HG02571 (cell line): Measurements from ENCODE around the gene HOXA6.

Source experiments
- ATAC-seq: cut with Tn5 transposase; IDR thresholded peaks from one replicate; pipeline ENCODE4 v1.9.1; 2021; ENCODE audit warnings: mild to moderate bottlenecking, moderate library complexity; ENCODE audit not compliant: unreplicated experiment

Gene HOXA6

DNA sequence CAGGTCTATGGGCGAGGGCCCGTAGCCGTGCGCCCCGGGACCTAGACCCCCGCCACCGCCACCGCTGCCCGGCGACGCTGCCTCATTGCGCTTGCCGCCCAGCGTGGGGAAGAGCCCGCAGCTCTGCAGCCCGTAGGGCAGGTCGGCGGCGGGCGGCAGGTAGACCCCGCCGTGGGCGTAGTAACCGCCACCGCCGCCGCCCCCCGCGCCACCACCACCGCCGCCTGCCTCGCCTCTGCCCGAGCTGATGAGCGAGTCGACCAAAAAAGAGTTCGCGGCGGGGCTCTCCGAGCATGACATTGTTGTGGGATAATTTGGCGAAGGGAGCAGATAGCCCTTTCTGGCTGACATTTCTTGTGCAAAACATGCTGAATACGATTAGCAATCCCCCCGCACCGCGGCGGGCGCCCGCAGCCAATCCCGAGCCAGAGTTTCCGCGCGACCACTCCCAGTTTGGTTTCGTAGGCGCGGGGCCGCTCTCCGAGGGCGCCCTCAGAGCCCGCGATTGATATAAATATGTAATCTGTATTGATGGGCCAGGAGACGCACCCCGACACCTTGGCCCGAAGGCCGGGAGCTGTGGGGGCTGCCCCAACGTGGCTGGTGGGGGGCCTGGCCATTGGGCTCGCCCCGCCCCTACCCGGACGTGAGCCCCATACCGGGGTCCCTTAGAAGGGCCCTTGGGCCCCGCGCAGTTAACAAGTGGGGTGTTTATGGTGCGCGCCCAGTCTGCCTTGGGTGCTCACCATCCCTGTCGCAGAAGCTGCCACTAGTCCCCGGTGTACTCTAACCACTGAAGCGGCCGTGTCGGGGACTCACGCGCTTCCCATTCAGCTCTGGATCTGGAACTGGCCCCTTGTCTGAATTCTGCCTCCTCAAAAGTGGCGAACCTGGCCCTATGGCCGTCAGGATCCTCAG, 26.6 kb upstream of the HOXA6 start, which contains the start of gene HOXA10:
HOXA10 (minus strand) TSS at position 365 of the 918 bp plus-strand sequence; CDS start at position 351, 14 bp downstream.
- no peak for ATAC-seq

DNA sequence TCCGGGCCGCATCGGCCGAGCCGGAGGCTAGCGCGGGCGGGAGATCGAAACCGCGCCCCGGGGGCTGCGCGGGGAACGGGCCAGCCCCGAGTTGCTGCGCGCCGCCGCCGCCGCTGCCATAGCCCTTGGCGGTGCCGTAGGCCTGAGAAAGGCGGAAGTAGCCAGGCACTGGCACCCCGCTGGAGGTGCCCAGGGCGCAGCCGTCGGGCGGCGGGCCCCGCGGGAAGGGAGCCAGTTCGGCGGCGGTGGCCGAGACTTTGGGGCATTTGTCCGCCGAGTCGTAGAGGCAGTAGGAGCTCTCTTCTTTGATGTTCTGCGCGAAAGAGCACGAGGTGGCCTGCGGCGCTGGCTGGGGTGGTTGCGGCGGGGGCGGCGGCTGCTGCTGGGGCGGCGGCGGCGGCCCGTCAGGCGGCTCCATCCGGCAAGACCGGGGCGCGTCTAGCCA, 26.0 kb upstream of the HOXA6 start:
- ATAC-seq: no peak

DNA sequence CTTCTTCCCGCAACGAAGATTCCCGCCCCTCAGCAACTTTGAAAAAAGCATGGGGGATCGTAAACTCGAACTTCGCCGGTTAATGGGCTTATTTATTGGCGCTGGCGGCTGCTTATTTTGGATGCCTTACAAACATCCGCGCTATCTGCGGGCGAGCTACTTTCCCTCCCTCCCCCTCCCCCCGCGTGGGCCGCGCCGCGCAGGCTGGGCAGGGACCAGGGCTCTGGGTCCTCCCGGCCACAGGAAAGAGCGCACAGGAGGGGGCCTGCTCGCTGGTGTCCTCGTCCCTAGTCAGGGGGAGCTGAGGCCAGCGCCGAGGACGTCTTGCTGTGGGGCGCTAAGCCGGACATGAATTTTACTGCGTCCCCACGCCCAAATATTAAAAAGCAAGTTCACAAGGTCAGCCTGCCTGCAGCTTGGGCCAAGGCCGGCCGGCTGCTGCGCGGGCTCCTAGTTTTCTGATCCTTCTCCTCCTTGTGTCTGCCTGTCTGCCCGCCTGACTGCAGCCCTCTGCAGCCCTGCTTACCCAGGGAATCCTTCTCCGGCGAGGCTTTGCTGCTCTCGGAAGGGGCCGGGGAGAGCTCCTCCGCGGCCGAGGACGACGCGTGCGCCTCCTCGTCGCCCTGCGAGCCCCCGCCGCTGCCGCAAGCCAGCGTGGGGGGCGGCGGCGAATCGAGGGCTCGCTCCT, 25.4 kb upstream of the HOXA6 start:
- ATAC-seq: no peak

GRCh38 chr7:27172315-27172774, 24.8 kb upstream of the HOXA6 start:
- no peak for ATAC-seq

- no peak for ATAC-seq
Observed at GRCh38 chr7:27171637-27172314, 24.2 kb upstream of the HOXA6 start.

DNA sequence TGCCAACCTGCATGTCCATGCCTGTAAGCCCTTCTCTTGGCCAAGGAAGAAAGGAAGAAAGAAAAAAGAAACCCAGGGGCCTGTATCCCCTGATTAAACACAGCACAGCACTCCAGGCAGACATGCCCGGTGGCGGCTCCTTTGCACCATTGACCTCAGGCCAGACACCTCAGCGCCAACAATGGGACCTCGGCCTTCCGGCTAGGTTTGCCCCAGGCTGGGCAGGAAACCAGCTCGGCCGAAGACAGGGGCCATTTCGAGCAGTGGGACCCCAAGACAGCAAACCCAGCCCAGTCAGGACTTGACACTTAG, 23.7 kb upstream of the HOXA6 start:
- no peak for ATAC-seq

- ATAC-seq: no peak
Observed at GRCh38 chr7:27170426-27171324, 23.1 kb upstream of the HOXA6 start.

DNA sequence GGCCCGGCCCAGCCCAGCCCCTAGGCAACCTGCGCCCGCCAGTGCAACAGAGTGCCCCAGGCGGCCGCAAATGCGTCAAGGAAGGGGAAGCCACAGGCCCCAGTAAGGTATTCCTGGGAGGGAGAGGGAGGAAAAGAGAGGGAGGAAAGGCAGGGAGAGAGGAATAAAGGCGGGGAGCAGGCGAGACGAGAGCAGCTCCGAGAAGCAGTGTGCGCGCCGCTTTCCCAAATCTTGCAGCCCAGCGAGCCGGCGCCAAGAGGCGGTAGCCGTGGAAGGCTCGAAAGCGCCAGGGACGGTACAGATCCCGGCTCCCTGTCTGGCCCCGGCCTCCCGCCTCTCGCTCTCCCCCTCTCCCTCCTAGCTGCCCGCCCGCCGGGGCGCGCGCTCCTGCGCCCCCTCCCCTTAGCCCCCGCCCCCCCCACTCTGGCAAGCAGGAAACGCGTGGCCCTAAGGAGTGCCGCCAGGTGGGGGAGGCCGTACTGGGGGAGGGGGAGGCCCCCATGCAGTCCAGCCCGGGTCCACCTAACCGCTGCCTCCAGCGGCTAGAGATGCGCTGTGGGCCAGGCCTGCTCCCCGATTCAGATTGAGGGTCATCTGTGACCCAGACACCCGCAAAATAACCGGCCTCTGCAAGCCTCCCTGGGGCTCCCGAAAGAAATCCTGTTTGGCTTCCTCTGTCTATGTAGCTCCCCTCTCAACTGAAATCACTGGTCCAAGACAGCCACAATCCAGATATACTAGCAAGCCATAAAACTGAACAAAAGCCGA, 22.3 kb upstream of the HOXA6 start:
- ATAC-seq: no peak

DNA sequence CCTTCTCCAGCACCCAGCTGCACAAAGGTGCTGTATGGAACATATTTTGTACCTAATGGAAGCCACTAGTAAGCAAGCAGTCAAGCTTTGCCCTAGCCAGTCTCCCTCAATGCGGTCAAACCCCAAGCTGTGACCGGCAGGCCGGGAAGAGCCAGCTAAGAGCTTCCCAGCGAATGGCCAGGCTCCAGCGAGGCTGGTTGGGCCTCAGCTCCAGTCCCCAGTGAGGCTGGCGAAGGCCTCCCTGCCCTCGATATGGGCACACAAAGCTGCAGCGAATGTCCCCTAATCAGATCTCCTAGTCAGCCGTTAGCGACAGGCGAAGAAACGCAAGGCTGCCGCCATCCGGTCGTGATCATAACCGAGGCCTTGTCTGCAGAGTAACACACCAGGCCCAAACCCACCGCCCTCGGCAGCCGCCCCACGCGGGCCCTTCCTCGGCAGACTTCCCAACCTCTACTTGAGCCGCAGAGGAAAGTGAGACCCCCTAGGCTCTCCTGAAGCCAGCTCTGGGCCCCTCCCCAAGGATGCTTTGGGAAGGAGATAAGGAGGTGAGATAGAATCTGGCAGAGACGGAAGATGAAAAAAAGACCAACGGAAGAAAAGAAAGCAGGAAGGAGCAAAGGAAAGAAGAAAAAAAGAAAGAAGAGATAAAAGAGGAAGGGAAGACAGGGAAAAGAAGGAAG, 20.8 kb upstream of the HOXA6 start:
- no peak for ATAC-seq

DNA sequence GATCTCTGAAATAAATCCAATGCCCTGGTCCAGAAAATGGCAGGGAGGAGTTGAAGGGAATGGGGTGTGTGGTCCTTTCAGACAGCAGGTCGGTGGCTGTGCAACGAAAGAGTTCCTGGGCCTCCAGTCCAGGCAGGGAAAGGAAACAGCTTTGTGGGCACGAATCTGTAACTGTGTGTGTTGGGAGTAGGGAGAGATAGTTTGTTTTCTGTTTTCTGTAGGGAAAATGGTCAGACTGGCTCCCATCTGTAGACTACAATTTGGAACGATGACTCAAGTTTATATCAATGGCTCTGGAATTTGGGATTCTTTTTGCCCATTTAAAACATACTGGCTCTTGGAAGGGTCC, 20.3 kb upstream of the HOXA6 start:
- ATAC-seq: no peak

DNA sequence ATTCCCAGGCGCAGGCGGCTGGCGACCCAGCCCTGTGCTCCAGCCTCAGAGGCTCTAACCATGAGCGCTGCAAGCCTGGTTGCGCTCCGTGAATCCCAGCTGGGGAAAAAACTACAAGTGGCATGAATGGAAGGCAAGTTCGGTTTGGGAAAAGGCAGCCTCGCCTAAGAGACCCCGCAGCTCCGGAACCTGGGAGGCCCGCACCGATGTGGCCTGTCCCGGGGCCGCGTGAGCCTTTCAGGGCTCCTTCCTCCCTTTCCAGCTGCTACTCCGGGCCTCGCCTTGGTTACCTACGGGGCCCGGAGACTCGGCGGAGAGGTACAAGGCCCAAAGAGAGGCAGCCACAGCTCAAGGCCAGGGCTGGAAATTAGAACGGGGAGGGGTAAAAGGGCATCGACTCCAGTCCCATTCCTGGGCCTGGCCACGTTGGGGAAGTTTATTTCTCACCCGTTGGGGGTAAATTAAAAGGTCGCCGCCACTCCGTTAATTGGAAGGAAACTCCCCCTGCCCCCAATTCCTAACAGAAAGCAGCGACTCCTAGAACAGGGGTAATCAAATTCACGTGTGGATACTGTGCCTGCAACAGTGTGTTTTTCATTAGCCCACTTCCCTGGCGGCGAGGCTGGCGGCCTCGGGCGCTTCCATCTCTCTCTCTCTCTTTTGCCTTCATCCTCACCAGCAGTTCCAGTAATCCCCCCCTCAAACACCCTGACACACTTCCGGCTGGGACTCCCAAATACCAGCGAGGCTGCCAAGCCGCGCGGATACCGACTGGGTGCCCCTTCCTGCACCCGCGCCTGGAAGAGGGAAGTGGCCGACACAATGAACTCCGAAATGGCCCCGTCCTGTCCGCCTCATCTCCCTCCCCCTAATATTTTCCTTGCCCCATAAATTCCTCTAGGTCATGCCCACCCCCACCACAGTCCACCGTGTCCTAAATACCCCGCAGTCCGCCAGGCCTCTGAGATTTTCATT, 19.2 kb upstream of the HOXA6 start:
- ATAC-seq: no peak

DNA sequence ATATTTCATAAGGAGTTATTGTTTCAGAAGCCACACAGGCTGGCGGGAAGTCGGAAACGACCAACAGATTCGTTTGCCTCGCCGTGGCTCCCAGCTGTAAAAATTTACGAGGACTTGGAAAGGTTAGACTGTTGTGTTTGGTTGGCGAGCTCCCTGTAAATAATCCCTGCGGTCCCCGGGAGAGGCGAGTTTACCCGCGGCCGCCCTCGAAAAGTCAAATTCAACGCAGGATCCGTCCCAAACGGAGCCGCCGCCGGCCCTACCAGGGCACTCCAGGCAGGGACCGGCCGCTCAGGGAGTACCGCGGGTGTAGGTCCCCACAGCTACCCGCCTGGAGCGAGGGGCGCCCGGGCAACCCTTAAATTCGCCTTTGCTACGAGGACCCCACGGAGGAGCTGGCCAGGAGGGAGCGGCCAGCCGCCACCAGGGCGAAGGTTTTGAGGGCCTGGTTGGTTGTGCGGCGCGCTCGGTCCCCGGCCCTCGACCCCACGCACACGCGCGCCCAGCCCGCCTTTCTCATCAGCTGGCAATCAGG, 18.5 kb upstream of the HOXA6 start:
- no peak for ATAC-seq

GRCh38 chr7:27165089-27165995, 17.8 kb upstream of the HOXA6 start, which contains the start of gene HOXA9:
Gene HOXA9 (minus strand): TSS chr7:27165537. CDS start chr7:27165457, 80 bp downstream.
- ATAC-seq: no peak

GRCh38 chr7:27164367-27165088, 17.0 kb upstream of the HOXA6 start:
- ATAC-seq: no peak

DNA sequence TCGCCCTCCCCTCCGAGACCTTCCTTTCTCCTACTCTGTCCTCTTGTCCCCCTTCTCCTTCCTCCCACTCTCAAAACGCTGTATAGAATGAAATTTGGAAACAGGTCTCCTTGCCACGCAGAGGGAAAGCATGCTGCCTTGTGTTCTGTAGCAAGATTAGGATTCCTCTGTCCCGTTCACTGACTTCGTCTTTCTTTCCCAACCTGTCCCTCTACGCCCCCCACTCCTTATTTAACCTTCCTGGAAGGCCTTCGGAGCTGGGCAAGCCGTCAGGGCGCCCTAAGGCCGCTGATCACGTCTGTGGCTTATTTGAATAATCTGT, 16.4 kb upstream of the HOXA6 start:
- no peak for ATAC-seq
